Measurements from ENCODE around the gene NUDT8. TPM values are rescaled to one million over a fixed set of nuclear protein-coding genes. Genes with fewer than 3 reads are reported as not detected.

The NUDT8 gene
- total and polyA plus RNA-seq, 9 of the 15 experiments (the other 6 are each of a cell fraction or from before 2014, with no cell fraction given) = 0.23 to 27.8 (median 5.0) TPM

GRCh38 chr11:67629386-67630227 is at the start of gene NUDT8 (continued):
- TF ChIP-seq TFE3 (CRISPR knock-in tag; IDR thresholded peaks at IDR 0.05) (no peak), ZNF274 (IDR thresholded peaks at IDR 0.05; ENCODE audit: borderline replicate concordance, low read depth, low read length) (no peak), SNAPC5 (CRISPR knock-in tag; IDR thresholded peaks at IDR 0.05) (no peak), BACH1 (tag; IDR thresholded peaks at IDR 0.05) (no peak), NELFE (IDR thresholded peaks at IDR 0.05; ENCODE audit: insufficient read depth, insufficient read length) (no peak), HMG20B (CRISPR knock-in tag; IDR thresholded peaks at IDR 0.05) (no peak), NKRF (IDR thresholded peaks at IDR 0.05; ENCODE audit: borderline replicate concordance) (no peak), HNRNPH1 (optimal IDR thresholded peaks at IDR 0.05; ENCODE audit: low read depth, low read length) (no peak), STAG1 (CRISPR knock-in tag; IDR thresholded peaks at IDR 0.05; ENCODE audit: borderline replicate concordance) (no peak), HNRNPLL (IDR thresholded peaks at IDR 0.05; ENCODE audit: low read depth, low read length, poor library complexity, severe bottlenecking) (no peak), XRCC4 (IDR thresholded peaks at IDR 0.05; ENCODE audit: extremely low read depth, insufficient read depth, insufficient read length) (no peak), ZNF253 (CRISPR knock-in tag; conservative IDR thresholded peaks at IDR 0.05) (no peak), ELF1 (tag; IDR thresholded peaks at IDR 0.05) (no peak), FOXP4 (CRISPR knock-in tag; IDR thresholded peaks at IDR 0.05; ENCODE audit: borderline replicate concordance) (peak; percentile 96), ARID4B (CRISPR knock-in tag; IDR thresholded peaks at IDR 0.05) (peak; percentile 59), NCOR1 (IDR thresholded peaks at IDR 0.05) (no peak), ZNF354B (CRISPR knock-in tag; IDR thresholded peaks at IDR 0.05) (no peak)

Measured in K562 (cell line).